Measurements from ENCODE around the gene PRKAR2A.
"Not testable (repeated sequence)": the region's sequence is repeated elsewhere in the genome, so short reads cannot be mapped to it uniquely, and the experiment has no call there.

The PRKAR2A gene

GRCh38 chr3:48835650-48836366, 11.9 kb downstream of the PRKAR2A start:
- no peak for DNase-seq

- no peak for DNase-seq
Observed at GRCh38 chr3:48832684-48833083, 15.0 kb downstream of the PRKAR2A start.

GRCh38 chr3:48830715-48831114, 17.0 kb downstream of the PRKAR2A start:
- DNase-seq: no peak

- DNase-seq: not testable (repeated sequence)
Observed at GRCh38 chr3:48829525-48829924, 18.1 kb downstream of the PRKAR2A start.

GRCh38 chr3:48827874-48828273, 19.8 kb downstream of the PRKAR2A start:
- not testable (repeated sequence) for DNase-seq

- no peak for DNase-seq
Observed at GRCh38 chr3:48826451-48826850, 21.2 kb downstream of the PRKAR2A start.

GRCh38 chr3:48820612-48821324, 26.9 kb downstream of the PRKAR2A start:
- DNase-seq: no peak

GRCh38 chr3:48819234-48820221, 28.1 kb downstream of the PRKAR2A start:
- no peak for DNase-seq

GRCh38 chr3:48811524-48811923, 36.1 kb downstream of the PRKAR2A start:
- no peak for DNase-seq

GRCh38 chr3:48804930-48805329, 42.7 kb downstream of the PRKAR2A start:
- no peak for DNase-seq

- DNase-seq: not testable (repeated sequence)
Observed at GRCh38 chr3:48800831-48801230, 46.8 kb downstream of the PRKAR2A start.

GRCh38 chr3:48798998-48799397, 48.7 kb downstream of the PRKAR2A start:
- no peak for DNase-seq

GRCh38 chr3:48797626-48798025, 50.0 kb downstream of the PRKAR2A start:
- DNase-seq: no peak

GRCh38 chr3:48795997-48796732, 51.5 kb downstream of the PRKAR2A start:
- DNase-seq: no peak

GRCh38 chr3:48793484-48793883, 54.2 kb downstream of the PRKAR2A start:
- DNase-seq: not testable (repeated sequence)

GRCh38 chr3:48789665-48790064, 58.0 kb downstream of the PRKAR2A start:
- DNase-seq: no peak

- no peak for DNase-seq
Observed at GRCh38 chr3:48788544-48789162, 59.0 kb downstream of the PRKAR2A start.

GRCh38 chr3:48784426-48785120, 63.1 kb downstream of the PRKAR2A start:
- DNase-seq: no peak

- DNase-seq: no peak
Observed at GRCh38 chr3:48783304-48783703, 64.4 kb downstream of the PRKAR2A start.

- DNase-seq: no peak
Observed at GRCh38 chr3:48782046-48782445, 65.6 kb downstream of the PRKAR2A start.

GRCh38 chr3:48778565-48778964, 69.1 kb downstream of the PRKAR2A start:
- not testable (repeated sequence) for DNase-seq
